Superior temporal gyrus (tissue), 1 donor: ENCODE data around the gene LIF.

Experiments used
- DNase-seq: peaks from one replicate; pipeline ENCODE4 v3.0.0-alpha.2; 2016; ENCODE audit errors: extremely low spot score

The LIF gene

GRCh38 chr22:30245985-30246813 is at the start of gene LIF:
TSS of gene LIF (minus strand) at chr22:30246759. CDS start at chr22:30246695, 64 bp downstream.
- DNase-seq, result no peak

DNA sequence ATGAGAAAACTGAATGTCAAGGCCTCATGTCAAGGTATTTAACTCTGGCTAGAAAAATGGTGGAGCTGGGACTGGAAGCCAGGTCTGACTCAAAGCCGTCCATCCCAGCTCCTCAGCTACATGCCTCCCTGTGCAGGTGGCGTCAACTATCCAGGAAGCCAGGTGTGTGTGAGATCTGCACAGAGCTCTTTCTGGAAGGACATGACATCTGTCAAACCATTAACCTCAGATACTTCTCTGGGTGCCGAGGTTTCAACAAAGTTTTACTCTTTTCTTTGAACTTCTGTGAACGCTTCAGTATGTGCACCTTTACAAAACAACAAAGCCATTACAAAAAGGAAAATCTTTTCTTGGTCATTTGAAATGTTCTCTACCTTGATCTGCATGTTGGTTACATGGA is 49.8 kb upstream of the LIF start:
- DNase-seq, result no peak

GRCh38 chr22:30295576-30295975 is 49.0 kb upstream of the LIF start:
- no peak for DNase-seq

- DNase-seq, result no peak
Measured at GRCh38 chr22:30294830-30295229, 48.3 kb upstream of the LIF start.

- DNase-seq, result no peak
Measured at GRCh38 chr22:30294066-30294465, 47.5 kb upstream of the LIF start.

GRCh38 chr22:30293026-30293425 is 46.5 kb upstream of the LIF start:
- no peak for DNase-seq

DNA sequence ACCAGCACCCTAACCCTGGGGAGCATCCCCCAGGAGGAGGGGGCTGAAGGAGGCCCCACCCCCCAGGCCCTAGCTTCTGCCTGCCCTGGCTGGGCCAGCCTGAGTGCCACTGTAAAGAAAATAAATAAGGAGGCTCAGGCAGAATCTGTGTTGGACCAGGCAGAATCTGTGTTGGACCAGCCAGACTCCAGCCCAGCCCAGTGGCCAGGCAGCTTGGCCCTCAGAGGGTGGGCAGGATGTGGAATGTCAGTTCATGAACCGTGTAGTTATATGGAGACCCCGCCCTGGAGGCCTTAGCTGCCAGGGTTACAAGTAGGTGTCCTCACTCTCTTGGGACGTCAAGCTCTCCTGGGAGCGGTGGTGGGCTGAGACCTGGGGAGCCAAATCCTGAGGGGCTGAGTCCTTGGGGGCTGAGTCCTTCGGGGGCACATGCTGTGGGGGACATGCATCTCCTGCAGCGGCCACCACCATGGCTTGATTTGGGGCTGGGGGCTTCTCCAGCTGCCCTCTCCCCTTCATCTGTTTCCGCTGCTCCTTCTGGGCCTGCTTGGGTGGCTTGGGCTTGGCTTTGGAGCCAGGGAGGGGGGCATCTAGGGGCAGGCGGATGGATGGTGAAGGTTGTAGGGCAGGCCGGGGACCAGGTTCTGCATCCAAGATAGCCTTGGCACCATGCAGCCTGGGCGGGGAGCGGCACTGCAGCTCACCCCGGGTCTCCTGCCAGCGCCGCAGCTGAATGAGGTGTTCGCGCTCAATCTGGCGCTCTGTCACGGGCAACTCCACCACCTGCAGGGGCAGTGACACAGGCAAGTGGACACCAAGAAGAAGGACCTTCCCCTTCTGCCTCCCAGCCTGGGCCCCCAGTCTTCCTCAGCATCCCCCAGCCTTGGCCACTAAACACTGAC is 45.8 kb upstream of the LIF start:
- DNase-seq, result no peak

GRCh38 chr22:30291058-30291892 is 44.7 kb upstream of the LIF start:
- DNase-seq, result peak; percentile 91

DNA sequence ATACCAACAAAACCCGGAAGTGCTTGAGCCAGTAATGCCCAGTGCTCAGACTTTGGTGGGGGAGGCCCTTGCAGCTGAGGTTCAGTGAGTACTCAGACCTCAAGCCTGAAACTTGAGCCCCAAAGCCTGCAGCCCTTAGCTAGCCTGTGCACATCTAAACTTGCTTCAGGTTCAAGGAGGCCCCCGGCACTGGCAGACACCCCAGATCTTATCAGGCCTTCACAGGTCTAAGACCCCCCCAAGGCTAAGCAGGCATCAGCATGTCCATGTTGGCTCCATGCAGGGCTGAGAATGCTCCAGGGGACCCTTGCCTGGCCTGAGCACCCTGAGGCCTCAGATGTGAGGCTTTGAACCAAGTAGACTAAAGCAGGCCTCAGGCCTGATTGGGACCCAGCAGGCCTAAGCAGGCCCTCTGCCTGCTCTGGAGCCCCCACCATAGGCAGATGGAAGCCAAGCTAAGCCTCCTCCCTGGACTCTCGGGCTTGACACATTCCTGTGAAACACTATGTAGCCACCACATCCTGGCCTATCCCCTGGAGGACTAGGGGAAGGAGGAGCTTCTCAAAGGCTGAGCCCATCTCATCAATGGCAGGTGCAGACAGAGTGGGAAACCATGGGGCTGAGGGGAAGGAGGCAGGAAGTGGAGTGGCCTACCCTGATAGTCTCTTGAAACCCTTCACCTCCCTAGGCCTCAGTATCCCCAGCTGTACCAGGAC is 43.9 kb upstream of the LIF start:
- no peak for DNase-seq

- no peak for DNase-seq
Measured at GRCh38 chr22:30289980-30290313, 43.4 kb upstream of the LIF start.

DNA sequence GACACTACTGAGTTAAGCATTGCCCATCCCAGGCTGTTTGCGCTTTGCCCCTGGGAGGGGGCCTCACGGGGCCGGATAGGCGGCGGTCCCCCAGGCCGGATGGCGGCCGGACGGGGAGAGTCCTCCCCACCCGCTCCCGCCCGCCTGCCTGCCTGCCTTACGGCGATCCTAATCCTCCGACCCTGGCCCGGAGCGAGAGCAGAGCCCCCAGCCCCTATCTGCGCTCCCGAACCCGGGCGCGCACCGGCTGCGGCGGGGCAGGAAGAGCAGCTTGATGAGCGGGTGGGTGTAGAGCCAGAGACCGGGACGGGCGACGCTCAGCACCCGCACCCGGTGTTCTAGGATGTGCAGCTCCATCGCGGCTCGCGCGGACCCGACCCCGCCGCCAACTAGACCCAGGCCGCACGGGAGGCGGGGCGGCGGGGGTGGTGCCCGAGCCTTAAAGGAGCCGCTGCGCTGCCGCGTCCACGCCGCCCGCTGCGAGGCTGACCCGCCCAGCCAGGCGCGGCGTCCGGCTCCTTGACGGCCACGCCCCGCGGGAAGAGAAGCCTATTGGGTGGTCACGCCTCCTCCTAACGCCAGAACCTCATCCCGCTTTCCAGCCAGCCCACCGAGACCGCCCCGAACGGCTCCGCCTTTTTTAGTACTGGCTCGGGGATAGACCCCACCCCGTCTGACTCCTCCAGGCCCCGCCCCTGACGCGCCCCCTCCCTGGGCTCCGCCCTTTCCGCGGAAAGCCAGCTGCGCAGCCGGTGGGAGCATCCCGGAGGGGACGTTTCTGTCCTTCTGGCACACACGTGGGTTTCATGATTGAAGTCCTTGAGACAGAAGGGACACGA is 42.8 kb upstream of the LIF start, which contains the start of gene CASTOR1:
Gene CASTOR1, minus strand, starts transcription at position 365 of the 839 bp plus-strand sequence. Its CDS starts 8 bp downstream, at position 357.
- DNase-seq, result peak; percentile 96

DNA sequence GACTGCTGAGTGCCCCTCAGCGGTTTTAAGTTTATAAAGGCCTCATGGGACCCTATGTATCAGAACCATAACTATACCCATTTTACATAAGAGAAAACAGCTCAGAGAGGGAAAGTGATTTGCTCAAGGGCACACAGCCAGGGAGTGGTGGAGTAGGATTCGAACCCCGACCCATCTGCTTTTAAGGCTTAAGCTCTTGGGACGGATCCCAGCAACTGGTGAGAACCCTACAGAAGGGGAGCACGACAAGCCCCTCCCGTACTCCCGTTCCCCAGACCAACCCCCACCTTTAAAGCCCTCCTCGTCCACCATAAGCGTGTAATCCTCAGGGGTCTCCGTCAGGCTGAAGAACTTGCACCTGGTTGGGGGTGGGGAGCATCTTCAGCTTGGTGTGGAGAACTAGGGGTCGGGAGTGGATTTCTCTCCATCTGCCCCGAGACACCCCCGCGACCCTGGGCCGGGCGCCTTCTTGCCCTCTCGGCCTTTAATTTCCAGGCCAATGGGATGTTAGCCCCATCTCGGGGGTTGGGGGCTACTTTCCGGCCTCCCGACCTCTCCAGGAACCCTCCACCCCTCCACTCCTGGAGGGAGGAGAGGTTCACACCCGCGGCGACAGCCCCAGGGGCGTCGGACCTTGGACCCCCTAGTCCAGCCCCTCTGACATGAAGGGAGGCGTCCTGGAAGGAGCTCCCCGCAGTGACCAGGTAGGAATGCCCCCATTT is 42.0 kb upstream of the LIF start:
- DNase-seq, result no peak

- DNase-seq, result peak; percentile 87
Measured at GRCh38 chr22:30287648-30288418, 41.3 kb upstream of the LIF start.

- peak; percentile 22 for DNase-seq
Measured at GRCh38 chr22:30286813-30287647, 40.5 kb upstream of the LIF start.

GRCh38 chr22:30286331-30286730 is 39.8 kb upstream of the LIF start:
- DNase-seq, result no peak

DNA sequence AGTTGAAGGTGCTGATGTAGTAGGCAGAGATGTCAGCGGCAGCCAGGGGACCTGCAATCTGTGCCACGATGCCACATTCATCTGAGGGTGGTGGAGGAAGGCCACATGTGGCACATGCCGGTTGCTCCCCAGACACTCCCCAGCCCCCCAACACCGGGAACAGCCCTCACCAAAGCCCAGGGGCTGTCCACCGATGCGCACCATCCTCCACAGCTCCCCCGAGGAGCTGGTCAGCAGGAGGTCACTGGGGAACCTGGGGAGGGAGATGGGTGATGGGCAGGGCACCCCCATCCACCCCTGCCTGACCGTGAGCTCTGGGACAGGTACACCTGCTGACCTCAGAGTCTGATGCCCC is 39.3 kb upstream of the LIF start:
- no peak for DNase-seq

GRCh38 chr22:30285176-30285845 is 38.8 kb upstream of the LIF start:
- DNase-seq, result no peak
